Transverse colon (tissue), 4 donors: Measurements from ENCODE around the gene APOBEC2. TPM values are rescaled to one million over a fixed set of nuclear protein-coding genes. Genes with fewer than 3 reads are reported as not detected.

Experiments used
- DNase-seq: peaks from one replicate; pipeline ENCODE4 v3.0.0-alpha.2; 2019
- H3K27ac ChIP-seq, 4 donors: fragments of 200-600 bp; sonication (generic); 2 replicates each; pipeline ENCODE4 v1.5.1; 2016 to 2018; ENCODE audit warnings: inconsistent platforms in 4 of 4
- H3K27me3 ChIP-seq: fragments of 200-600 bp; sonication (generic); 2 replicates; pipeline ENCODE4 v1.5.1; 2017; ENCODE audit warnings: inconsistent platforms
- H3K36me3 ChIP-seq, 4 donors: fragments of 200-600 bp; sonication (generic); 2 replicates each; pipeline ENCODE4 v1.5.1; 2017 to 2019; ENCODE audit warnings: inconsistent platforms in 4 of 4
- H3K4me1 ChIP-seq, 4 donors: fragments of 200-600 bp; sonication (generic); 2 replicates each; pipeline ENCODE4 v1.5.1; 2017 to 2020; ENCODE audit warnings: inconsistent platforms in 4 of 4
- H3K4me3 ChIP-seq, 4 donors: fragments of 200-600 bp; sonication (generic); 1 replicate in 1 of 4; 2 replicates in 3 of 4; pipeline versions ENCODE4 v1.5.1 to v1.6.1; 2017 to 2019; ENCODE audit warnings: inconsistent platforms in 4 of 4
- H3K9me3 ChIP-seq, 2 donors: fragments of 200-600 bp; sonication (generic); 2 replicates each; pipeline ENCODE4 v1.5.1; 2017 to 2019; ENCODE audit warnings: inconsistent platforms in 2 of 2
- EP300 ChIP-seq: sonication (generic); formaldehyde crosslinking; IDR thresholded peaks from one replicate; pipeline ENCODE4 v1.6.1; 2017; ENCODE audit warnings: antibody characterized with exemption, low read depth
- POLR2A ChIP-seq: fragments of 450-650 bp; IDR thresholded peaks from one replicate; pipeline ENCODE4 v1.6.1; 2016; ENCODE audit warnings: antibody characterized with exemption, mild to moderate bottlenecking, moderate library complexity
- POLR2AphosphoS5 ChIP-seq, 3 donors: sonication (generic); formaldehyde crosslinking; IDR thresholded peaks; one replicate each; pipeline ENCODE4 v1.6.1; 2016; ENCODE audit warnings: antibody characterized with exemption in 3 of 3
- WGBS, 2 donors: methylation state at CpG; one replicate each; pipeline ENCODE4 v1.1.5; 2018; ENCODE audit warnings: low coverage in 1 of 2; 5-methylcytosine and 5-hydroxymethylcytosine counted together
- in situ Hi-C, 4 donors: fragments of 200-750 bp; cut with MboI; loops; one replicate each; pipeline versions ENCODE4 v1.15.0 to v1.15.1; 2017; ENCODE audit warnings: low sequenced_read_pairs in 3 of 4, low pct_ligation_motif_present in 1 of 4, low pct_unique_long_range_greater_than_20kb in 1 of 4
- intact Hi-C: fragments of 100-400 bp; cut with DNase I; formaldehyde crosslinking; loops from one replicate; pipeline ENCODE4 v1.15.1; 2023; ENCODE audit warnings: low total_unique reads
- total RNA-seq, 4 donors: library from RNA; depleted of rRNA; stranded (reverse); fragments of >200 nt; gene quantifications; one replicate each; pipeline ENCODE4 v1.1.0, GENCODE V29; 2016
- TF ChIP-seq, protein P1 (sequence below), 5 experiments: fragments of 200-600 bp in 3 of 5; fragments of 450-650 bp in 2 of 5; sonication (generic) in 3 of 5; IDR thresholded peaks; 1 replicate in 2 of 5; 2 replicates in 3 of 5; pipeline ENCODE4 v1.5.1; 2016 to 2017; ENCODE audit warnings: antibody characterized with exemption in 5 of 5, inconsistent platforms in 3 of 5, mild to moderate bottlenecking in 2 of 5, moderate library complexity in 1 of 5

Gene APOBEC2
- total RNA-seq, 4 donors from 2014 or later = not detected

DNA sequence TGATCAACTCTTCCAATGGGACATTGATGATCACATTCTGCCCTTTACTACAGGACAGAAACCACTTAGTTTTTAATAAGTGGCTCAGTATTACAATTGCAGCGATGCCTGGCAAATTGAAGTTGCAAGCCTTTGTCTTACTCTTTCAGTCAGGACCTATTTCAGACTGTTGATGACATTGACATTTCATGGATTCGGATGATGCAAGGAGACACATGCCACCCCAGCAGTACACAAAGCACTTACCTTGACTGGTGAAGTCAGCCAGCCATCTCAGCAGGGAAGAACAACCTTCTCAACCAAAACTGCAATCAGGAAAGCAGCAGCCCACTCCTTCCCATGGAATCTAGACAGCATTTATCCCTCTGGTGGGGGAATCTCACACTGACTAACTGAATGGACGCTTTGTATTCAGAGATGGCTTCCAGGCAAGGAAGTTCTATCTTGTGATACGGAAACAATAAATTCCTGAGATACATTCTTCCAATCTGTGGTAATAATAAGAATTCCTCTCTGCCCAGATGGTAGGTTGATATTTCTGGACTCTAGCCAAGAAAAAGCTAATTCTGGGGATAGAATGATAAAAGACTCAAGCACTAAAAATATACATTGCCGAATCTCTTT lies 44.6 kb downstream of the APOBEC2 start:
- in situ Hi-C loops = loop anchor here in 1 of 4 donors (25.0 kb wide), 1 partner anchor 215 kb away; no protein-coding TSS in a partner anchor
- H3K9me3 ChIP-seq = no peaks in the 10 kb centered on the region
- no peak for DNase-seq
- H3K36me3 ChIP-seq = peaks cover 0 to 80% (median 32%) of the 10 kb centered on the region in 4 donors
- no peak for TF ChIP-seq POLR2AphosphoS5 (IDR thresholded peaks at IDR 0.05)
- no peak for TF ChIP-seq EP300
- TF ChIP-seq, protein P1, sequence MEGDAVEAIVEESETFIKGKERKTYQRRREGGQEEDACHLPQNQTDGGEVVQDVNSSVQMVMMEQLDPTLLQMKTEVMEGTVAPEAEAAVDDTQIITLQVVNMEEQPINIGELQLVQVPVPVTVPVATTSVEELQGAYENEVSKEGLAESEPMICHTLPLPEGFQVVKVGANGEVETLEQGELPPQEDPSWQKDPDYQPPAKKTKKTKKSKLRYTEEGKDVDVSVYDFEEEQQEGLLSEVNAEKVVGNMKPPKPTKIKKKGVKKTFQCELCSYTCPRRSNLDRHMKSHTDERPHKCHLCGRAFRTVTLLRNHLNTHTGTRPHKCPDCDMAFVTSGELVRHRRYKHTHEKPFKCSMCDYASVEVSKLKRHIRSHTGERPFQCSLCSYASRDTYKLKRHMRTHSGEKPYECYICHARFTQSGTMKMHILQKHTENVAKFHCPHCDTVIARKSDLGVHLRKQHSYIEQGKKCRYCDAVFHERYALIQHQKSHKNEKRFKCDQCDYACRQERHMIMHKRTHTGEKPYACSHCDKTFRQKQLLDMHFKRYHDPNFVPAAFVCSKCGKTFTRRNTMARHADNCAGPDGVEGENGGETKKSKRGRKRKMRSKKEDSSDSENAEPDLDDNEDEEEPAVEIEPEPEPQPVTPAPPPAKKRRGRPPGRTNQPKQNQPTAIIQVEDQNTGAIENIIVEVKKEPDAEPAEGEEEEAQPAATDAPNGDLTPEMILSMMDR (IDR thresholded peaks at IDR 0.05) = no peak
- no peak for TF ChIP-seq POLR2A
- no peak overlapping the region for H3K27ac ChIP-seq
- 85 to 98% methylated on average over 5 of the region's 5 CpGs for WGBS, 2 donors
- no peaks in the 10 kb centered on the region for H3K27me3 ChIP-seq
- no peak overlapping the region for H3K4me3 ChIP-seq
- intact Hi-C loops = no loop called here
- no peaks in the 10 kb centered on the region for H3K4me1 ChIP-seq

DNA sequence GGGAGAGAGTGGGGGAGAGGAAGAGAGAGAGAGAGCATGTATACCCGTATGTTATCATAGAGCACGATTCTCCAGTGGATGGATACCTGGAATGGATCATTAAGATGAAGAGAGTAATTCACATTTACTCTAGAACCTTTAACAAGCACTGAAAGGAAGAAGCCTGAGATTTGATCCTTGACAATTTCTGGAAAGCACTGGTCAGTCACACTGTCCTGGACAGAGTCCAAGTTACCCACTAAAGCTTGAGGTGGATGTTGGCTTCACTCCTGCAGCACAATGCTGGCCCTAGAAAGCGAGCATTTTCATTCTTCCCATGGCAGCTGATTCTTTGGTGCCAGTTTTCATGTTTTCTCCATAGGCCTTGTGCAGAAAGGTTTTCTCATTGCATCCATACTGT lies 45.4 kb downstream of the APOBEC2 start:
- Histone ChIP-seq H3K27me3 (no peaks in the 10 kb centered on the region), H3K4me3 (no peak overlapping the region), H3K36me3 (peaks cover 0 to 72% (median 28%) of the 10 kb centered on the region in 4 donors), H3K4me1 (no peaks in the 10 kb centered on the region), H3K27ac (no peak overlapping the region), H3K9me3 (no peaks in the 10 kb centered on the region)
- no peak for DNase-seq
- in situ Hi-C loops (loop anchor here in 1 of 4 donors (25.0 kb wide), 1 partner anchor 214 kb away; no protein-coding TSS in a partner anchor), intact Hi-C loops (no loop called here)
- WGBS, 2 donors = 60 to 71% methylated on average over 2 to 3 of the region's 3 CpGs
- TF ChIP-seq EP300 = no peak
- TF ChIP-seq POLR2A = no peak
- TF ChIP-seq, protein P1 (IDR thresholded peaks at IDR 0.05) = no peak
- TF ChIP-seq POLR2AphosphoS5 (IDR thresholded peaks at IDR 0.05) = no peak

DNA sequence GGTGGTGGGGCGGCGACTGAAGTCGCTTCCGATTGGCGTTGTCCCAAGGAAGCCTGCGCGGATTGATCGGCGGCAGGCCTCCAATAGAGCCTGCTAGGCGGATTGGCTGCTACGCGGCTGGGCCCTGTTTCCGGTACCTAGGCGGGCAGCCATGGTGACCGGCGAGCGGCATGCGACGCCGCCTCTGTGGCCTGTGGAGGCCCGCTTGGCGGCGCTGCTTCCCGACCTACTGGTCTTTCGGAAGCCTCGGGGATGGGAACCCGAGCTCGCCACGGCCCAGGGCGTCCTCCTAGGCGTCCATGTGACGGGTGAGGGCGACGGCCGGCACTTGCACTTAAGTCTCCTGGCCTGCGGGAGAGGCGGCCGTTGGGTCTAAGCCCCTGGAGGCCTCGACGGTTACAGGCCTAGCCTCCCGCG lies 47.9 kb downstream of the APOBEC2 start:
- H3K4me3 ChIP-seq = no peak overlapping the region
- no peak for DNase-seq
- intact Hi-C loops = no loop called here
- TF ChIP-seq POLR2A = no peak
- TF ChIP-seq, protein P1 (IDR thresholded peaks at IDR 0.05) = no peak
- TF ChIP-seq EP300 = no peak
- no peak for TF ChIP-seq POLR2AphosphoS5 (IDR thresholded peaks at IDR 0.05)
- WGBS, 2 donors = 93% methylated on average over 42 of the region's 42 CpGs; no CpG with 5 or more reads in 1 of the 2 donors
- H3K27ac ChIP-seq = no peak overlapping the region
- in situ Hi-C loops = no loop called here
- peaks cover 0 to 47% (median 16%) of the 10 kb centered on the region in 4 donors for H3K36me3 ChIP-seq
- H3K27me3 ChIP-seq = no peaks in the 10 kb centered on the region
- H3K4me1 ChIP-seq = no peaks in the 10 kb centered on the region
- no peaks in the 10 kb centered on the region for H3K9me3 ChIP-seq

DNA sequence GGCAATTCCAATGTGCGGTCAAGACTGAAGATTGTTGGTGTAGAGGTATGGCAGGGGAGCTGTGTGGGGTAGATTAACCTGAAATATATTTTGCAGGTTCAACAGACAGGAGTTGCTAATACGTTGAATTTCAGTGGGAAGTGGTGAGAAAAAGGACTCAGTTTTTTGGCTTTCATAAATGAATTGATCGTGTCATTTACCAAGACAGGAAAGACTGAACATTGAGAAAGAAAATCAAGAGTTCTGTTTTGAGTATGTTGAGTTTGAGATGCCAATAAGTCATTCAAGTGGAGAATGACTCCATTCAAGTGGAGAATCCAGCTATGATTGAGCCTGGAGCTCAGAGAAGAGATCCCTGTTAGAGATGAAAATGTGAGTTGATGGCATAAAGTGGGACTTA lies 50.8 kb downstream of the APOBEC2 start:
- in situ Hi-C loops (no loop called here), intact Hi-C loops (no loop called here)
- H3K4me1 ChIP-seq = no peaks in the 10 kb centered on the region
- 73 to 97% methylated on average over 3 of the region's 3 CpGs for WGBS, 2 donors
- no peak for TF ChIP-seq EP300
- TF ChIP-seq, protein P1 (IDR thresholded peaks at IDR 0.05) = no peak
- DNase-seq = no peak
- no peaks in the 10 kb centered on the region for H3K27me3 ChIP-seq
- H3K36me3 ChIP-seq = peaks cover 0 to 20% (median 5%) of the 10 kb centered on the region in 4 donors
- H3K9me3 ChIP-seq = no peaks in the 10 kb centered on the region
- no peak overlapping the region for H3K27ac ChIP-seq
- no peak overlapping the region for H3K4me3 ChIP-seq
